Right lobe of liver (tissue), 6 donors: ENCODE results near the gene NFS1. TPM values are rescaled to one million over a fixed set of nuclear protein-coding genes. Genes with fewer than 3 reads are reported as not detected.

ENCODE experiments used
- ATAC-seq, 4 donors: fragments of 200-7000 bp; cut with Tn5 transposase; one replicate each; pipeline ENCODE4 v1.9.1; 2020; ENCODE audit warnings: mild to moderate bottlenecking in 4 of 4, moderate library complexity in 4 of 4
- DNase-seq, 3 donors: peaks; one replicate each; pipeline ENCODE4 v3.0.0-alpha.2; 2020
- H3K27ac ChIP-seq, 3 donors: fragments of 200-600 bp; one replicate each; pipeline ENCODE4 v1.8.0; 2022
- H3K27me3 ChIP-seq, 2 donors: fragments of 200-600 bp; one replicate each; pipeline ENCODE4 v1.8.0; 2022
- H3K36me3 ChIP-seq, 4 donors: fragments of 200-600 bp; sonication (generic) in 1 of 4; one replicate each; pipeline versions ENCODE4 v1.5.1 to v1.8.0; 2017 to 2022; ENCODE audit warnings: control low read depth in 1 of 4
- H3K4me1 ChIP-seq, 4 donors: fragments of 200-600 bp; sonication (generic) in 1 of 4; one replicate each; pipeline versions ENCODE4 v1.5.1 to v1.8.0; 2017 to 2022; ENCODE audit warnings: control low read depth in 1 of 4
- H3K4me3 ChIP-seq, 3 donors: fragments of 200-600 bp; one replicate each; pipeline ENCODE4 v1.8.0; 2022
- H3K9me3 ChIP-seq, 4 donors: fragments of 200-600 bp; sonication (generic) in 1 of 4; one replicate each; pipeline versions ENCODE4 v1.5.1 to v1.8.0; 2017 to 2022; ENCODE audit warnings: control low read depth in 1 of 4
- CTCF ChIP-seq, 4 donors: fragments of 200-600 bp in 3 of 4; fragments of 450-650 bp in 1 of 4; IDR thresholded peaks; one replicate each; pipeline versions ENCODE4 v1.5.1 to v1.8.0; 2016 to 2022; ENCODE audit warnings: antibody characterized with exemption in 4 of 4, mild to moderate bottlenecking in 2 of 4
- POLR2A ChIP-seq: fragments of 450-650 bp; IDR thresholded peaks from one replicate; pipeline ENCODE4 v1.6.1; 2017; ENCODE audit warnings: antibody characterized with exemption, mild to moderate bottlenecking
- WGBS: methylation state at CpG from one replicate; pipeline ENCODE4 v1.1.6; 2018; ENCODE audit warnings: low coverage, low lambda C conversion rate; ENCODE audit not compliant: insufficient coverage; ENCODE audit errors: missing lambda C conversion rate; 5-methylcytosine and 5-hydroxymethylcytosine counted together
- intact Hi-C, 2 donors: fragments of 100-400 bp; cut with DNase I; formaldehyde crosslinking; loops; one replicate each; pipeline versions ENCODE4 v1.11.2 to v1.14.1; 2022
- total RNA-seq, 6 experiments: library from RNA; depleted of rRNA in 2 of 6; stranded (reverse); fragments of >200 nt in 2 of 6; fragmentation: NEBNext Ultra II Directional in 3 of 6; extraction: Animal tissue kit (Norgen Biotek cat#: 25700) in 3 of 6; gene quantifications; one replicate each; pipeline versions ENCODE4 v1.1.0 to v1.2.4, GENCODE V29; 2016 to 2023
- donor health status: DM: no; HTN: yes; CAD: no.
- donor health status: DM: no; HTN: no; CAD: no.
- donor health status: DM: no; HTN: no; CAD: no.
- donor health status: DM: no; HTN: yes; CAD: no.
- donor health status: DM: no; HTN: yes; CAD: no.

NFS1 gene
- total RNA-seq, 6 experiments from 2014 or later, result 30.9 to 63.7 (median 44.3) TPM

- ATAC-seq, result no peak
These were observed 1.4 kb downstream of the NFS1 start for GRCh38 chr20:35697696-35698297.

DNA sequence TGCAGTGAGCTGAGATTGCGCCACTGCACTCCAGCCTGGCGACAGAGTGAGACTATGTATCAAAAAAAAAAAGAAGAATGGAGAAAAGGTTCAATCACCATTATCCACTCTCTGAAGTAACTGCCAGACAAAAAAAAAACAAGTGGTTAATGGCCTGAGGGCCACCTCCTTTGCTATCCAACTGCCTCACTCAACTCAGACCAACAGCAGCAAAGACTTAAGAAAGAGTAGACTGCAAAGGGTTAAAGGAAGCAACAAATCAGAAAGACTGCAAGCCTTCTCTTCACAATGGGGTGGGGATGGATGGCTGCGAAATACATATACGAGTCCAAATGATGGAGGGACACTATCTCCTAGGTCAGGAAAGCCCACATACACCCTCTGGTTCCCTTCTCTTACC, 3.2 kb downstream of the NFS1 start:
- no peak for DNase-seq
- TF ChIP-seq POLR2A, result no peak
- no peak for TF ChIP-seq CTCF (IDR thresholded peaks at IDR 0.05)
- no peak for ATAC-seq
- Histone ChIP-seq H3K27ac (no peak overlapping the region), H3K36me3 (peaks cover 0 to 16% (median 4%) of the 10 kb centered on the region in 4 donors), H3K4me1 (peaks cover 0 to 13% (median 6%) of the 10 kb centered on the region in 4 donors), H3K4me3 (no peak overlapping the region), H3K27me3 (no peaks in the 10 kb centered on the region), H3K9me3 (no peaks in the 10 kb centered on the region)
- WGBS, result 81% methylated on average over 4 of the region's 4 CpGs
- intact Hi-C loops, result no loop called here

More at GRCh38 chr20:35697696-35698297, 1.4 kb downstream of the NFS1 start:
- WGBS, result 55% methylated on average over 5 of the region's 9 CpGs
- Histone ChIP-seq H3K4me1 (peaks cover 0 to 13% (median 6%) of the 10 kb centered on the region in 4 donors), H3K27me3 (no peaks in the 10 kb centered on the region), H3K27ac (no peak overlapping the region), H3K4me3 (peak overlapping the region in 2 of 3 donors; percentile 95 to 99), H3K9me3 (no peaks in the 10 kb centered on the region), H3K36me3 (peaks cover 6 to 27% (median 13%) of the 10 kb centered on the region in 4 donors)
- intact Hi-C loops, result no loop called here
- no peak for TF ChIP-seq CTCF (IDR thresholded peaks at IDR 0.05)
- no peak for DNase-seq

DNA sequence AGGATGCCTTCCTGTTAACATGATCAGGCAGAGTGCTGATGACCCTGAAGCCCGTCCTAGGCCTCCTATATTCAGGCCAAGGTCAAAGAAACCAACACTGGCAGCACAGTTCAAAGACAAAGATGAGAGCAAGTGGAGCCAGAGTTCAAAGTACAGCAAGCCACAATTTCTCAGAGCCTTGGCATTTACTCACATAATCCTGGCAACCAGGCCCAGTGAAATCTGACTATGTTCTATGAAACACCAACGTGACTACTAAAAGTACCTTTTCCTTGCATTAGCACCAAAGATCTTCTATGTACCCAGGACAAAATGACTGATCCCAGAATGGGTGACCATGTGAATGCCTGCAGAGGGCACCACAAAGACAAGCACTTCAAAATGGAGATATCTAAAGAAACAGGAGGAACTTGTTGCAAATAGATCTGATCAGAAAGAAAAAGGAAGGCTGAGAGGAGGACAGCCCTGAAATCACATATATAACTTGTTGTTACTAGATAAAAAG, 3.9 kb downstream of the NFS1 start:
- no peak for DNase-seq
- H3K4me1 ChIP-seq, result peaks cover 0 to 20% (median 8%) of the 10 kb centered on the region in 4 donors
- peak in 1 of 4 donors; percentile 18 for ATAC-seq

DNA sequence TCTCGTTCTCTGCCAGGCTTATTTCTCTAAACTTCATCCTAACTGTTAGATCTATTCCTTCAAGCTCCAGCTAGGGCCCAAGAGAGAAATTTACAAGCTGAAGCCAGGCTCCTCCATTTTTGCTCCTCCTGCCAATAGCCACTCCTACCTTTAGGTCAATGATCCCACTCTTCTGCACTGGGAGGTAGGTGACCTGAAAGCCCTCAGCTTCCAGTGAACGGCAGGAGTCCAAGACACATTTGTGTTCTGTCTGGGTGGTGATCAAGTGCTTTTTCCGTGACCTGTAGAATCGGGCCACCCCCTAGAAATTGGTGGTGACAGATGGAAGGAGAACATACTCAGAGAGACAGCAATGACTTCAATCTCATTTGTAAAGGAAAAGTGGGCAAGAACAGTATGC, 8.9 kb downstream of the NFS1 start:
- H3K4me3 ChIP-seq, result no peak overlapping the region
- TF ChIP-seq POLR2A, result no peak
- TF ChIP-seq CTCF (IDR thresholded peaks at IDR 0.05), result no peak
- H3K9me3 ChIP-seq, result no peaks in the 10 kb centered on the region
- DNase-seq (peak in 1 of 3 donors; percentile 68), ATAC-seq (peak; percentile 88 to 96 (median 94))
- H3K27ac ChIP-seq, result no peak overlapping the region
- peaks cover 0 to 19% (median 4%) of the 10 kb centered on the region in 4 donors for H3K4me1 ChIP-seq
- intact Hi-C loops, result no loop called here
- no peaks in the 10 kb centered on the region for H3K27me3 ChIP-seq
- peaks cover 0 to 38% (median 6%) of the 10 kb centered on the region in 4 donors for H3K36me3 ChIP-seq
- 25% methylated on average over 3 of the region's 4 CpGs for WGBS

More for the DNA sequence above, 3.9 kb downstream of the NFS1 start:
- WGBS, result 50% methylated on average over 2 of the region's 2 CpGs
- Histone ChIP-seq H3K9me3 (no peaks in the 10 kb centered on the region), H3K27ac (no peak overlapping the region), H3K27me3 (no peaks in the 10 kb centered on the region), H3K36me3 (peaks cover 0 to 14% (median 4%) of the 10 kb centered on the region in 4 donors), H3K4me3 (no peak overlapping the region)
- intact Hi-C loops, result no loop called here
- TF ChIP-seq POLR2A (no peak), CTCF (IDR thresholded peaks at IDR 0.05) (no peak)
